Lower leg skin (tissue), 4 donors: ENCODE data around the gene SYCP2L. TPM values are rescaled to one million over a fixed set of nuclear protein-coding genes. Genes with fewer than 3 reads are reported as not detected.
"Not testable (repeated sequence)": the region's sequence is repeated elsewhere in the genome, so short reads cannot be mapped to it uniquely, and the experiment has no call there.

Experiments
- DNase-seq, 2 donors: peaks; one replicate each; pipeline ENCODE4 v3.0.0-alpha.2; 2019; ENCODE audit warnings: low spot score in 2 of 2
- H3K4me3 ChIP-seq: fragments of 200-600 bp; sonication (generic); 2 replicates; pipeline ENCODE4 v1.5.1; 2017; ENCODE audit warnings: mild to moderate bottlenecking, low read depth; ENCODE audit not compliant: poor library complexity, severe bottlenecking
- CTCF ChIP-seq, 3 donors: fragments of 450-650 bp; IDR thresholded peaks; one replicate each; pipeline ENCODE4 v1.5.1; 2016; ENCODE audit warnings: antibody characterized with exemption in 3 of 3, mild to moderate bottlenecking in 3 of 3, moderate library complexity in 2 of 3
- POLR2A ChIP-seq, 2 donors: fragments of 450-650 bp; IDR thresholded peaks; one replicate each; pipeline ENCODE4 v1.6.1; 2016 to 2017; ENCODE audit warnings: antibody characterized with exemption in 2 of 2, mild to moderate bottlenecking in 1 of 2, moderate library complexity in 1 of 2
- WGBS, 2 donors: methylation state at CpG; one replicate each; pipeline ENCODE4 v1.1.5; 2018; 5-methylcytosine and 5-hydroxymethylcytosine counted together
- intact Hi-C: fragments of 100-400 bp; cut with DNase I; formaldehyde crosslinking; loops from one replicate; pipeline ENCODE4 v1.15.0; 2023; ENCODE audit warnings: low total_unique reads
- total RNA-seq, 4 donors: library from RNA; depleted of rRNA; stranded (reverse); fragments of >200 nt; gene quantifications; one replicate each; pipeline ENCODE4 v1.1.0, GENCODE V29; 2016

Gene SYCP2L
- total RNA-seq, 4 donors from 2014 or later = 0.17 to 0.69 (median 0.29) TPM; not detected in 1

DNA sequence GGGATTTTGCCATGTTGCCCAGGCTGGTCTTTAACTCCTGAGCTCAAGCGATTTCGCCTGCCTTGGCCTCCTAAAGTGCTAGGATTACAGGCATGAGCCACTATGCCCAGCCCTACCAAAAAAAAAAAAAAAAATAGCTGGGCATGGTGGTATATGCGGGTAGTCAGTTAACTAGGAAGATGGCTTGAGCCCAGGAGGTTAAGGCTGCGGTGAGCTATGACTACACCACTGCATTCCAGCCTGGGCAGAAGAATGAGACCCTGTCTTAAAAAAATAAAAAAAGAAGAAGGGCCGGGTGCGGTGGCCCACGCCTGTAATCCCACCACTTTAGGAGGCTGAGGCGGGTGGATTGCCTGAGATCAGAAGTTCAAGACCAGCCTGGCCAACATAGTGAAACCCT is 107.0 kb downstream of the SYCP2L start:
- no peak overlapping the region for H3K4me3 ChIP-seq
- TF ChIP-seq POLR2A (IDR thresholded peaks at IDR 0.05) (no peak), CTCF (IDR thresholded peaks at IDR 0.05) (no peak)
- 95 to 96% methylated on average over 8 of the region's 8 CpGs for WGBS, 2 donors
- DNase-seq = no peak
- intact Hi-C loops = no loop called here

DNA sequence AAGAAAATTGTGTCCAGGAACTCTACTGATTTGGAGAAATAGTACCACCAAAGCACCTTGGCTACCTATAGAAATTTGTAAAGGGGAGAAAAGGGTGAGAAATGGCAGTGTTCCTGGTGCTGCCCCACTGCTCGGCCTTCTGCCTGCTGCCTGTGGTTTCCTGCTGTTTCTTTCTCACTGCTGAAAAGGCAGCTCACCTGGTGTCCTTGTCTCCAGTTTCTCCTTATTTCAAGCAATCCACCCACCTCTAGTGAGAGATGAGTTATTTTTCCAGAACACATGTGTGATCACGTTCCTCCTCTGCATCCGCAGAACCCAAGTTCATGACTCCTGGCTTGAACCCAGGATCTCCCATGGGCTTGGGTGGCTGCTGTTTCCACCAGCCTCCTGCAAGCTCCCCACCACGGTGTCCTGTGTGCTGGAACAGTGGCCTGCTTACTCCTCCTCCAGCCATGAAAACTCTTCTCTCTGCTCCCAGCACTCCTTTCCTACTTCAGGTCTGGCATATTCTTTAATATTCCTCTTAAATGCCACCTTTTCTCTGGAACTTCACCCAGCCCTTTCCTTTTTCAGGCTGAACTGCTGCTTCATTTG is 108.4 kb downstream of the SYCP2L start:
- no peak overlapping the region for H3K4me3 ChIP-seq
- no peak for DNase-seq
- no peak for TF ChIP-seq POLR2A (IDR thresholded peaks at IDR 0.05)
- TF ChIP-seq CTCF (IDR thresholded peaks at IDR 0.05) = no peak
- intact Hi-C loops = no loop called here
- 64 to 78% methylated on average over 4 of the region's 4 CpGs for WGBS, 2 donors

GRCh38 chr6:10999994-11000393 is 113.1 kb downstream of the SYCP2L start:
- H3K4me3 ChIP-seq = no peak overlapping the region
- no peak for TF ChIP-seq POLR2A (IDR thresholded peaks at IDR 0.05)
- TF ChIP-seq CTCF (IDR thresholded peaks at IDR 0.05) = no peak
- 53% methylated on average over 2 of the region's 2 CpGs for WGBS, 2 donors
- intact Hi-C loops = no loop called here
- no peak for DNase-seq

- H3K4me3 ChIP-seq = no peak overlapping the region
- intact Hi-C loops = no loop called here
- 56 to 95% methylated on average over 2 of the region's 2 CpGs for WGBS, 2 donors
- DNase-seq = no peak
- TF ChIP-seq POLR2A (IDR thresholded peaks at IDR 0.05) = no peak
- TF ChIP-seq CTCF (IDR thresholded peaks at IDR 0.05) = no peak
These were observed 115.3 kb downstream of the SYCP2L start for GRCh38 chr6:11002176-11002575.

GRCh38 chr6:11003297-11003696 is 116.4 kb downstream of the SYCP2L start:
- intact Hi-C loops, DNase-seq, H3K4me3 ChIP-seq: not testable (repeated sequence)
- WGBS, 2 donors = 85 to 86% methylated on average over 5 of the region's 5 CpGs

DNA sequence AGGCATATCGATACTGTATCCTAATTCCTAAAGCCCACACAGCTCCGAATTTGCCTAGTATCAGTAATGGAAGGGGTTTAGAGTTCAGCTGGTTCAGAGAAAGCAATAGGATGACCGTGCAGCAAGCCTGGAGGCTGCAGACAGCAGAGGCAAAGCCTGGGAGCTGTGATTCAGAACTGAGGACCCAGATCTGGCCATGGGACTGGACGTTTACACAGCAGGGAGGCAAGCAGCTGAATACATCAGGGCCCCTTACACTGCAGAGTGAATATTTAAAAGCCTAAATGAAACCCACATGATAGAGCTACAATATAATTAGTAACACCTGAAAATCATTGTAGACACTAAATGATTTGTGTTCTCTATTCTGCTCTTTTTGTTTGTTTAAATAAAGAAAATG is 119.2 kb downstream of the SYCP2L start:
- no peak overlapping the region for H3K4me3 ChIP-seq
- 77% methylated on average over 4 of the region's 4 CpGs for WGBS, 2 donors
- no peak for TF ChIP-seq CTCF (IDR thresholded peaks at IDR 0.05)
- TF ChIP-seq POLR2A (IDR thresholded peaks at IDR 0.05) = no peak
- no peak for DNase-seq
- intact Hi-C loops = no loop called here
